ENCODE measurements around the gene SKAP2. TPM values are rescaled to one million over a fixed set of nuclear protein-coding genes. Genes with fewer than 3 reads are reported as not detected.

The SKAP2 gene
- total and polyA plus RNA-seq, 10 of the 15 experiments (the other 5 are each of a cell fraction or from before 2014, with no cell fraction given) = 10.9 to 40.6 (median 23.5) TPM

- Histone ChIP-seq H3K9ac (ENCODE audit: control insufficient read depth, insufficient read depth, low read length) (no peak overlapping the region), H3K4me1 (ENCODE audit: control insufficient read depth, insufficient read depth, low read length) (no peaks in the 10 kb centered on the region), H3K4me2 (ENCODE audit: control insufficient read depth, insufficient read depth) (no peak overlapping the region), H2AFZ (ENCODE audit: control insufficient read depth, low read depth, low read length) (no peak overlapping the region), H3K36me3 (ENCODE audit: control insufficient read depth in 2 of 2, insufficient read depth in 2 of 2, low read length in 1 of 2) (no peaks in the 10 kb centered on the region), H3K4me3 (no peak overlapping the region), H3K79me2 (ENCODE audit: control insufficient read depth, insufficient read depth, low read length) (no peaks in the 10 kb centered on the region), H4K20me1 (ENCODE audit: control insufficient read depth, insufficient read depth) (no peaks in the 10 kb centered on the region), H3K27ac (ENCODE audit: control insufficient read depth, insufficient read depth) (no peak overlapping the region), H3K9me3 (replicated peaks; ENCODE audit: control insufficient read depth, insufficient read depth, low read length) (no peaks in the 10 kb centered on the region), H3K27me3 (replicated peaks in 1 of 2; ENCODE audit: control insufficient read depth in 2 of 2, insufficient read depth in 2 of 2, low read length in 1 of 2) (no peaks in the 10 kb centered on the region)
- no peak for ATAC-seq
- intact Hi-C loops (cut with micrococcal nuclease; ENCODE audit: unreplicated experiment) = no loop called here
- FAIRE-seq = no peak
- in situ Hi-C loops (cut with MboI) = no loop called here
- RAD21 ChIA-PET (ENCODE audit: unreplicated experiment) = no interaction called here
- no peak for DNase-seq (ENCODE audit: low read depth, low spot score)
- CTCF ChIA-PET = interaction anchor here (1.7 kb wide), 1 partner anchor 22 kb away, joined by 6 read pairs; no protein-coding TSS in a partner anchor
- WGBS (ENCODE audit: insufficient coverage, insufficient replicate concordance, low lambda C conversion rate, missing lambda C conversion rate) = 100% methylated on average over 2 of the region's 2 CpGs
- POLR2A ChIA-PET = no interaction called here
- BruUV-seq (replicated peaks) = no TSS peak
- no peak for TF ChIP-seq CBX3 (IDR thresholded peaks at IDR 0.05; ENCODE audit: borderline replicate concordance, low read depth)
- no peak for TF ChIP-seq ZBTB40 (IDR thresholded peaks at IDR 0.05; ENCODE audit: borderline replicate concordance)
- no peak for TF ChIP-seq RCOR1 (conservative IDR thresholded peaks at IDR 0.05; ENCODE audit: low read depth, low read length)
- TF ChIP-seq JUNB (IDR thresholded peaks at IDR 0.05) = no peak
- TF ChIP-seq EZH2 (IDR thresholded peaks at IDR 0.05; ENCODE audit: borderline replicate concordance, control insufficient read depth, low read depth, low read length) = no peak
- no peak for TF ChIP-seq TARDBP (IDR thresholded peaks at IDR 0.05; ENCODE audit: borderline replicate concordance)
- no peak for TF ChIP-seq ESRRA (IDR thresholded peaks at IDR 0.05; ENCODE audit: low read length)
- TF ChIP-seq FOXK2 (IDR thresholded peaks at IDR 0.05) = no peak
- no peak for TF ChIP-seq ZNF274 (IDR thresholded peaks at IDR 0.05; ENCODE audit: insufficient read depth, insufficient read length)
- TF ChIP-seq PBX3 (IDR thresholded peaks at IDR 0.05; ENCODE audit: insufficient replicate concordance, low read depth, low read length) = no peak
- TF ChIP-seq PKNOX1 (IDR thresholded peaks at IDR 0.05) = no peak
- no peak for TF ChIP-seq HCFC1 (IDR thresholded peaks at IDR 0.05; ENCODE audit: low read length)
- TF ChIP-seq WRNIP1 (IDR thresholded peaks at IDR 0.05; ENCODE audit: borderline replicate concordance, low read depth, low read length) = no peak
- no peak for TF ChIP-seq SMC3 (IDR thresholded peaks at IDR 0.05; ENCODE audit: borderline replicate concordance, low read length)
- TF ChIP-seq CREB1 (IDR thresholded peaks at IDR 0.05; ENCODE audit: low read depth) = no peak
- no peak for TF ChIP-seq NR2C1 (IDR thresholded peaks at IDR 0.05)
- no peak for TF ChIP-seq ATF3 (IDR thresholded peaks at IDR 0.05; ENCODE audit: borderline replicate concordance, extremely low read depth, low read depth, low read length)
- TF ChIP-seq MXI1 (IDR thresholded peaks at IDR 0.05; ENCODE audit: low read depth, low read length) = no peak
- no peak for TF ChIP-seq IKZF2 (IDR thresholded peaks at IDR 0.05)
- SMC1A ChIA-PET (ENCODE audit: uncharacterized antibody, unreplicated experiment) = interaction anchor here (0.6 to 1.1 kb wide), 2 partner anchors 15 to 316 kb away, joined by 3 to 4 read pairs; no protein-coding TSS in a partner anchor
These were observed 159.6 kb downstream of the SKAP2 start for GRCh38 chr7:26704786-26705185.

Data from GM12878 (cell line).